ENCODE results near the gene CDC14A. TPM values are rescaled to one million over a fixed set of nuclear protein-coding genes. Genes with fewer than 3 reads are reported as not detected.

Gene CDC14A
- total RNA-seq, 1 donor from 2014 or later = 16.8 TPM

GRCh38 chr1:100510451-100510850 is 158.1 kb downstream of the CDC14A start:
- intact Hi-C loops (cut with DNase I) = no loop called here
- DNase-seq (ENCODE audit: low spot score) = no peak
- ATAC-seq = peak; percentile 30

DNA sequence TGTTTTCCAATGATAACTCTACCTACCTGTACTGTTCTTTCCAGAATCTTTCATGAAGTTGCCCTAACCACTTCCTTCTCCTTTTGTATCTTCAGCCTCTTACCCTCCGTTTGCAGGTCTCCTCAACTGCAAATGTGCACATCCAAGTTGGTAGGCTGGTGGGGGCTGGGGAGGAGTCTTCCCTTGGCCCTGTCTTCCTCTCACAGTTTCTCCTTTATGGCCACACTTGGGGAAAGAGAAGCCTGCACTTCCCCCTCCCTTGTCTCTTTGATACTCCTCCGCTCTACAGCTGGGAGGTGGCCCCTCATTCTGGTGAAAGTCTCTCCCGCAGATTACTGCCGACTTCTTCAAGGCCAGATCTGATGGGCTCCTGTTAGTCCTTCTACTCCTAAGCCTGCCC is 158.8 kb downstream of the CDC14A start:
- no peak for DNase-seq (ENCODE audit: low spot score)
- ATAC-seq = no peak
- intact Hi-C loops (cut with DNase I) = no loop called here

DNA sequence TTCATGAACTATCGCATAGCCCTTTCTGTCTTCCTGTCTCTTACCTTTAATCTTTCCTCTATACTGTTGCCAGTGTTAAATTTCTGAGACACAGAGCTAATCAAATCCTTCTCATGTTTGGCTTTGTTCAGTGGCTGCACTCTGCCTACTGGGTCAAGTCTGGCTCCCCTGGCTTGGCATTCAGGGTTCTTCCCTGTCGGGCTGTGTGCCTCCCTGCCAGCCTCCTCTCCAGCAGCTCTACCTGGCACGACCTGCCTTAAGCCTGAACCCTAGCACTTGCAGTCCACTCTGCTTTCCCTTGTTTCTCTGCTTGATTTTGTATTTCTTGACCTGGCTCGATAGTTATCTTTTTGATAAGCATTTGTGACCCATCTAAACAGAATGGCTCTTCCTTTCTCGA is 159.5 kb downstream of the CDC14A start:
- intact Hi-C loops (cut with DNase I) = no loop called here
- DNase-seq (ENCODE audit: low spot score) (no peak), ATAC-seq (no peak)

DNA sequence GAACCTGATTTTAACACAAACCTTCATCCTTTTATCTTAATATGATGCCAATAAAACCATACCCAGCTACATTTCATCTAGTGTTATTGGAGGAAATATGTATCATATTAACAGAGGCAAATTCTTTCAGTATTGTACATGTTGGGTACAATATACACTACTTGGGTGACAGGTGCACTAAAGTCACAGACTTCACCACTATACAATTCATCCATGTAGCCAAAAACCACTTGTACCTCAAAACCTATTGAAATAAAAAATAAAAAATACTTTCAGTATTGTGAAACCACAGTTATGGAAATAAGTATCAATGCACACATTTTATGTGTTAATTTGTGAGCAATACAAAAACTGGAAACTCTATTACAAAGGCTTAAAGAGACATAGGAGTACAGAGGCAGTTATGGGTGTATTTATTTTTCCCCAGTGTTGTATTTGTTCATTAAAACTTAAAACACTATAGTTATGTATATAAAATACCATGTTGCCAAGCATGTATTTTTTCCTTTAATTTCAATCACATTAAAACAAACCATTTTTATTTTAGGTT is 160.6 kb downstream of the CDC14A start:
- ATAC-seq = no peak
- intact Hi-C loops (cut with DNase I) = no loop called here
- no peak for DNase-seq (ENCODE audit: low spot score)

DNA sequence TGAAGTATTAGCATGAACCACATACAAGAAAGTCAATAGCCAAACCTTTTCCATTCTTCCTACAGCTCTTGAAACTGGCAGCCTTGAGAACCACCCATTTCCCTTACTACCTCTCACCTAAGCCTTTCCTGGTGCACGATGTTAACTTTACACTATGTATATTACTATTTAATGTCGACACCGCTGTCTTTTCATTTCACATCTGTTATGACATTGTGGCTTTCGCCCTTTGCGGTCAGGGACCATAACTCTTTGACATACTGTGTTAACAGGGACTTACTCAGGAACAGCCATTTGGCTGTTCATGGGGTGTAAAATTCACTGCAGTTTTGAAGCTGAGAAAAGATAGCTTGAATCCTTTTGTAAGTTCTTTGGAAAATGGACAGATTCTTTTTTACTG is 164.6 kb downstream of the CDC14A start:
- intact Hi-C loops (cut with DNase I) = no loop called here
- ATAC-seq (no peak), DNase-seq (ENCODE audit: low spot score) (no peak)

DNA sequence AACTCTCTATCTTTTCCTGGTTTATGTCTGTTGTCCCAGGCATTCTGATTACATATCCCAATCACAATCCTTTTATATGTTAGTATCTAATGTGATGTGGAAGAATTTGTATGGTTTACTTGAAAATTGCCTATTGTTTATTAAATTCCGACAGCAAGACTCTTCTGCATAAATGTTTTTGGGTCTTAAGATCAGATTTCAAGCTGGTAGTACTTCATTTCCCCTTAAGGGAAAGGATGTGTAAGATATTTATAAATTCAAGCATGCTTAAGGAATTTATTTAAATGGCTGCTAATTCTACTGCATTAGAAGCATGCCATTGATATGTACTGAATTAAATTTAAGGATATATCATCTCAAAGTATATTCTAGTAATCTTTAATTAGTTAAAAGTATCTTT is 165.2 kb downstream of the CDC14A start:
- intact Hi-C loops (cut with DNase I) = no loop called here
- ATAC-seq (no peak), DNase-seq (ENCODE audit: low spot score) (no peak)

DNA sequence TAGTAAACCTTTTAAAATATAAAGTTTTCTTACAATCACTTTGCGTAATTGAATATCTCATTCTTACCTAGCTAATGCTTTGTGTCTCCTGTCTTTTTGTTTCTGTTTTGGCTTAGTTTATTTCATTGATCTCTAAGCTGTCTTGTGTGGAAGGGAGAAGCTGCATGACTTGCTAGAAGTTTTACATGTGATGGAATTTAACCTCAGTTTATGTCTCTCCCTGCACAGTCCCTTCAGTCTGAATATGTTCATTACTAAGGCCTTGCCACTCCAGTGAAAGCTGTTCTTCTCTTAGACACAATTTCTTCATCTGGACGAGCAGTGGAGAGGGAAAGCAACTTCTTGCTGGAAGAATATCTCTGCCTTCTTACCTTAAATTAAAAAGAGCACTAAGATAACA is 165.7 kb downstream of the CDC14A start:
- ATAC-seq (no peak), DNase-seq (ENCODE audit: low spot score) (no peak)
- intact Hi-C loops (cut with DNase I) = no loop called here

GRCh38 chr1:100523038-100523652 is 170.8 kb downstream of the CDC14A start:
- ATAC-seq (no peak), DNase-seq (ENCODE audit: low spot score) (no peak)
- intact Hi-C loops (cut with DNase I) = no loop called here

- intact Hi-C loops (cut with DNase I) = no loop called here
- DNase-seq (ENCODE audit: low spot score) = no peak
- peak; percentile 65 for ATAC-seq
Observed at GRCh38 chr1:100524355-100524754, 172.0 kb downstream of the CDC14A start.

DNA sequence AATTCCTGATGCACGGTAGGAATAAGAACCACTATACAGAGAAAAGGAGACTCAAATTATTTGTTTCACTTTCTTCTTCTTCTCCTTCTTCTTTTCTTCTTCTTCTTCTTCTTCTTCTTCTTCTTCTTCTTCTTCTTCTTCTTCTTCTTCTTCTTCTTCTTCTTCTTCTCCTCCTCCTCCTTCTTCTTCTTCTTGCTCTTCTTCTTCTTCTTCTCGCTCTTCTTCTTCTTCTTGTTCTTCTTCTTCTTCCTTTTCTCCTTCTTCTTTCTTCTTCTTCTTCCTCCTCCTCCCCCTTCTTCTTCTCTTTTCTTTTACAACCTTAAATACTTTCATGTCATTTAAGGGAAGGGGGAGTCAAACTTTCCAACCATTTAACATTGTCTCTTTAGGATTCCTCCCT is 174.6 kb downstream of the CDC14A start:
- DNase-seq (ENCODE audit: low spot score) (no peak), ATAC-seq (no peak)
- intact Hi-C loops (cut with DNase I) = no loop called here

- intact Hi-C loops (cut with DNase I) = no loop called here
- DNase-seq (ENCODE audit: low spot score) (no peak), ATAC-seq (no peak)
Observed at GRCh38 chr1:100528871-100529270, 176.6 kb downstream of the CDC14A start.

DNA sequence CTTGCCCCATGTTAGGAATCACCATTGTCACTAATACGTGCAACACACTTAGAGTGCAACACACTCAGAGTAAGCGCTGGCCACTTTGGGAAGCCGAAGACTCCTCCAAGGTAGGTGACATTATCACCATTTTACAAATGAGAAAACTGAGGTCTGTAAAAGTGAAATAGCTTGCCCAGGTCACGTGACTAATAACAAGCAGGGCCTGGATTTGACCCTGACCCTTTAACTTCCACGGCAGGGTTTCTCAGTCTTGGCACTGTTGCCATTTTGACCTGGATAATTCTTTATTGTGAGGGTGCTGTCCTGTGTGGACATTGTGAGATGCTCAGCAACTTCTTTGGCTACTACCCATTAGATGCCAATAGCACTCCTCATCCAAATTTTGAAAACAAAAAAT is 177.8 kb downstream of the CDC14A start:
- no peak for ATAC-seq
- DNase-seq (ENCODE audit: low spot score) = no peak
- intact Hi-C loops (cut with DNase I) = no loop called here

DNA sequence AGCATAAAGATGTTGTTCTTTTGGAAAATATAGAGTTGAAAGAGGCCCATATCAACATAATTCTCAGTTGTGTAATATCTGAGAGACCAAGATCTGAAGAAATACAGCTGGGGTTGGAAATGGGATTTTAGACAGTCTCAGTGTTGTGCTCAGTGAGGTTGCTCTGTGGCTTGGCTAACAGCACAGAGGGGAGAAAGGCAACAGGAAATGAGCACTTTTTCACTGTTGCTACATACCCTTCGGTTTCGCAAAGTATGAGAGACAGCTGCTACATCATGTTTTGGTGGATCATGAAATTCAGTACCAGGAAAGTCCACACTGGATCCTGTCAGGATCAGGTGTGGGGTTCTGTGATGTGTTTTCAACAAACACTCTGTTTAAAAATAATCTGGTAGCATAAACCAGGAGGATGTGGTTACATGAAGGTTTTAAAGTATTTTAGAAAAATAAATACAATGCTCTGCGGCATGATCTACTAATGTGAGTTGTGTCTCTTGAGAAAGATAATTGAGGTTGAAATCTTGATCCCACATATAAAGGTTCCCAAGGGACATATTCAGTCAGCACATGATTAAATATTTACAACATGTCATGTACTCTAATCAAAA is 178.7 kb downstream of the CDC14A start:
- DNase-seq (ENCODE audit: low spot score) = no peak
- ATAC-seq = peak; percentile 97
- intact Hi-C loops (cut with DNase I) = no loop called here

DNA sequence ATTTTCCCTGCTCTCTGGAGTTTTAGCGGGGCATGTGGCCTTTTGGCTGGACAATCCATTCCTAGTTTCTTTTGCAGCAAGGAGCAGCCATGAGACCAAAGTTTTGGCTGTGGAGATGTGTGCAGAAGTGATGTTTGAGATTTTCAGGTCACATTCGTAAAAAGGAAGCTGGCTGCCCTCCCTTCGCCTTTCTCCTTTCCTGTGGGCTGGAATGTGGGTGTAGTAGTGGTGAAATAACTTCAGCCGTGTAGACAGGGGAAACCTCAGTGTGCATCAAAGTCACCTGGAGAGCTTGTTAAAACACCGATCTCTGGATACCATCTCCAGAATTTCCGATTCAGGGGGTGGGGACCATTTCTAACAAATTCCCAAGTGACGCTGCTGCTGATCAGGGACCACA is 180.3 kb downstream of the CDC14A start:
- intact Hi-C loops (cut with DNase I) = no loop called here
- no peak for DNase-seq (ENCODE audit: low spot score)
- ATAC-seq = peak; percentile 5

- intact Hi-C loops (cut with DNase I) = no loop called here
Observed at GRCh38 chr1:100535264-100535663, 183.0 kb downstream of the CDC14A start.

GRCh38 chr1:100536031-100536430 is 183.7 kb downstream of the CDC14A start:
- DNase-seq (ENCODE audit: low spot score) (no peak), ATAC-seq (no peak)
- intact Hi-C loops (cut with DNase I) = no loop called here

More at GRCh38 chr1:100535264-100535663, 183.0 kb downstream of the CDC14A start:
- DNase-seq (ENCODE audit: low spot score) (no peak), ATAC-seq (no peak)

DNA sequence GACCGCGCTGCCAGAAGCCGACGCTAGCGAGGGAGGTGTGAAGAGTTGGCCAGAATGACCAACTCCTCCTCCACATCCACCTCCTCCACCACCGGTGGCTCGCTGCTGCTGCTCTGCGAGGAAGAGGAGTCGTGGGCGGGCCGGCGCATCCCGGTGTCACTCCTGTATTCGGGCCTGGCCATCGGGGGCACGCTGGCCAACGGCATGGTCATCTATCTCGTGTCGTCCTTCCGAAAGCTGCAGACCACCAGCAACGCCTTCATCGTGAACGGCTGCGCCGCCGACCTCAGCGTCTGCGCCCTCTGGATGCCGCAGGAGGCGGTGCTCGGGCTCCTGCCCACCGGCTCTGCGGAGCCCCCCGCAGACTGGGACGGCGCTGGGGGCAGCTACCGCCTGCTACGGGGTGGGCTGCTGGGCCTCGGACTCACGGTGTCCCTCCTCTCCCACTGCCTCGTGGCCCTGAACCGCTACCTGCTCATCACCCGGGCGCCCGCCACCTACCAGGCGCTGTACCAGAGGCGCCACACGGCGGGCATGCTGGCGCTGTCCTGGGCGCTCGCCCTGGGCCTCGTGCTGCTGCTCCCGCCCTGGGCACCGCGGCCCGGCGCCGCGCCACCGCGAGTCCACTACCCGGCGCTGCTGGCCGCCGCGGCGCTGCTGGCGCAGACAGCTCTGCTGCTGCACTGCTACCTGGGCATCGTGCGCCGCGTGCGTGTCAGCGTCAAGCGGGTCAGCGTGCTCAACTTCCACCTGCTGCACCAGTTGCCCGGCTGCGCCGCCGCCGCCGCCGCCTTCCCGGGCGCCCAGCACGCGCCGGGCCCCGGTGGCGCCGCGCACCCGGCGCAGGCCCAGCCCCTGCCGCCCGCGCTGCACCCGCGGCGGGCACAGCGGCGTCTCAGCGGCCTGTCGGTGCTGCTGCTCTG is 186.9 kb downstream of the CDC14A start:
- intact Hi-C loops (cut with DNase I) = no loop called here
- ATAC-seq (peak; percentile 71), DNase-seq (ENCODE audit: low spot score) (no peak)

- intact Hi-C loops (cut with DNase I) = no loop called here
- ATAC-seq (peak; percentile 9), DNase-seq (ENCODE audit: low spot score) (no peak)
Observed at GRCh38 chr1:100539836-100540536, 187.7 kb downstream of the CDC14A start.

DNA sequence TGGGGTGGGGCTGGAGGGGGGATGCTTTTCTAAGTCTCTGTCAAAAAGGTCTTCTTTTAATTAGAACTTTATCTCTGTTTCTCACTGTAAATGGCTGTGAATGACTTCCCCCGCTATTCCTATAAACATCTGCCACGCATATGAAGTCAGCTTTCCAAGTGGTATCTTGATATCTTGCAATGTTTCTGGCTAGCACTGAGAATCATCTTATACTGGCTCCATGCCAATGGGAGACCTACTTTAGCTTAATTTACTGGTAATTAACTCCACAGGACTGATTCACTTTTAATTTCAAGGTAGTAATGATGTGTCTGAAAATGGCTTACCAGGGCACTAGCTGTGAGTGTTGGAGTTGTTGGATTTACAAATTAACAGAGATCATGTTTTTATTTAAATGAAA is 190.0 kb downstream of the CDC14A start:
- DNase-seq (ENCODE audit: low spot score) (no peak), ATAC-seq (no peak)
- intact Hi-C loops (cut with DNase I) = no loop called here
